ENCODE results near the gene GSTO2. TPM values are rescaled to one million over a fixed set of nuclear protein-coding genes. Genes with fewer than 3 reads are reported as not detected.
"Not testable (repeated sequence)": the region's sequence is repeated elsewhere in the genome, so short reads cannot be mapped to it uniquely, and the experiment has no call there.

Gene GSTO2
- total RNA-seq, 3 donors from 2014 or later: 5.4 to 19.7 (median 18.3) TPM

GRCh38 chr10:104232613-104233102 lies 36.3 kb upstream of the GSTO2 start:
- Histone ChIP-seq H3K9me3 (no peaks in the 10 kb centered on the region), H3K4me3 (no peak overlapping the region), H3K36me3 (ENCODE audit: low read depth) (no peaks in the 10 kb centered on the region), H3K4me1 (ENCODE audit: low read depth) (no peaks in the 10 kb centered on the region)
- intact Hi-C loops (cut with DNase I, micrococcal nuclease): no loop called here
- peak; percentile 31 for ATAC-seq
- no peak for TF ChIP-seq CTCF (IDR thresholded peaks at IDR 0.05)
- DNase-seq: no peak

GRCh38 chr10:104233817-104234216 lies 35.2 kb upstream of the GSTO2 start:
- no peaks in the 10 kb centered on the region for H3K4me1 ChIP-seq (ENCODE audit: low read depth)
- TF ChIP-seq CTCF (IDR thresholded peaks at IDR 0.05): no peak

GRCh38 chr10:104234934-104235333 lies 34.0 kb upstream of the GSTO2 start:
- Histone ChIP-seq H3K4me1 (ENCODE audit: low read depth) (no peaks in the 10 kb centered on the region), H3K36me3 (ENCODE audit: low read depth) (no peaks in the 10 kb centered on the region), H3K4me3 (no peak overlapping the region), H3K9me3 (no peaks in the 10 kb centered on the region)
- ATAC-seq: no peak
- DNase-seq: no peak
- TF ChIP-seq CTCF (IDR thresholded peaks at IDR 0.05): no peak
- intact Hi-C loops (cut with DNase I, micrococcal nuclease): no loop called here

More at GRCh38 chr10:104233817-104234216, 35.2 kb upstream of the GSTO2 start:
- DNase-seq: no peak
- Histone ChIP-seq H3K36me3 (ENCODE audit: low read depth) (no peaks in the 10 kb centered on the region), H3K4me3 (no peak overlapping the region), H3K9me3 (no peaks in the 10 kb centered on the region)
- ATAC-seq: no peak
- intact Hi-C loops (cut with DNase I, micrococcal nuclease): no loop called here

- ATAC-seq (no peak), DNase-seq (no peak)
- Histone ChIP-seq H3K36me3 (ENCODE audit: low read depth) (no peaks in the 10 kb centered on the region), H3K9me3 (no peaks in the 10 kb centered on the region), H3K4me1 (ENCODE audit: low read depth) (no peaks in the 10 kb centered on the region), H3K4me3 (no peak overlapping the region)
- TF ChIP-seq CTCF (IDR thresholded peaks at IDR 0.05): no peak
- intact Hi-C loops (cut with DNase I, micrococcal nuclease): no loop called here
These were observed 33.2 kb upstream of the GSTO2 start for GRCh38 chr10:104235801-104236200.

- H3K4me1 ChIP-seq (ENCODE audit: low read depth): no peaks in the 10 kb centered on the region
- ATAC-seq (no peak), DNase-seq (no peak)
- no peak overlapping the region for H3K4me3 ChIP-seq
- H3K9me3 ChIP-seq: no peaks in the 10 kb centered on the region
- TF ChIP-seq CTCF (IDR thresholded peaks at IDR 0.05): no peak
- H3K36me3 ChIP-seq (ENCODE audit: low read depth): no peaks in the 10 kb centered on the region
- intact Hi-C loops (cut with DNase I, micrococcal nuclease): no loop called here
These were observed 28.9 kb upstream of the GSTO2 start for GRCh38 chr10:104240078-104240477.

- ATAC-seq (no peak), DNase-seq (no peak)
- H3K4me1 ChIP-seq (ENCODE audit: low read depth): no peaks in the 10 kb centered on the region
- intact Hi-C loops (cut with DNase I, micrococcal nuclease): no loop called here
- H3K36me3 ChIP-seq (ENCODE audit: low read depth): no peaks in the 10 kb centered on the region
- H3K9me3 ChIP-seq: peaks cover 4% of the 10 kb centered on the region
- H3K4me3 ChIP-seq: no peak overlapping the region
- TF ChIP-seq CTCF (IDR thresholded peaks at IDR 0.05): no peak
These were observed 26.4 kb upstream of the GSTO2 start for GRCh38 chr10:104242545-104242944.

- H3K4me1 ChIP-seq (ENCODE audit: low read depth); DNase-seq; H3K36me3 ChIP-seq (ENCODE audit: low read depth); ATAC-seq; H3K4me3 ChIP-seq; H3K9me3 ChIP-seq; intact Hi-C loops (cut with DNase I, micrococcal nuclease): not testable (repeated sequence)
These were observed 26.0 kb upstream of the GSTO2 start for GRCh38 chr10:104243009-104243408.
